Heart left ventricle (tissue), 13 donors: ENCODE results near the gene FAM163B.

Experiments used
- POLR2A ChIP-seq, 2 donors: fragments of 450-650 bp; IDR thresholded peaks; one replicate each; pipeline ENCODE4 v1.6.1; 2017; ENCODE audit warnings: antibody characterized with exemption in 2 of 2, mild to moderate bottlenecking in 2 of 2, moderate library complexity in 2 of 2
- TF ChIP-seq, protein P1 (sequence below), 12 donors: fragments of 200-600 bp; sonication (generic) in 4 of 12; IDR thresholded peaks; one replicate each; pipeline versions ENCODE4 v1.5.0 to v1.8.0; 2018 to 2022; ENCODE audit warnings: antibody characterized with exemption in 12 of 12, mild to moderate bottlenecking in 5 of 12
- donor health status: ischemic (EF 13 %, LVEDD 7.1; RV severe dilation, severe dysfunction).
- donor health status: DM: no; HTN: yes; CAD: no.
- donor health status: DM: no; HTN: no; CAD: no.
- donor health status: ischemic (EF 25% LVEDD 6.9; RV normal size, moderate dysfunction).
- donor health status: ischemic (EF 25% LVEDD 5.7; RV mildly dilated, moderate dysfunction).
- donor health status: ischemic (EF 35%, LVEDD 5.7; RV mildly dilated, moderate dysfunction).
- donor health status: nonischemic (EF 11% LVEDD 7.7; RV severe dilation, severe dysfunction).
- donor health status: DM: yes; HTN: yes; CAD: no.
- donor health status: PGD.
- donor health status: ischemic (EF 29% LVEDD 5.4; RV normal size, mild dysfunction).
- donor health status: nonischemic (EF 23%, LVEDD 6.1; RV moderate dilation, normal function).

DNA sequence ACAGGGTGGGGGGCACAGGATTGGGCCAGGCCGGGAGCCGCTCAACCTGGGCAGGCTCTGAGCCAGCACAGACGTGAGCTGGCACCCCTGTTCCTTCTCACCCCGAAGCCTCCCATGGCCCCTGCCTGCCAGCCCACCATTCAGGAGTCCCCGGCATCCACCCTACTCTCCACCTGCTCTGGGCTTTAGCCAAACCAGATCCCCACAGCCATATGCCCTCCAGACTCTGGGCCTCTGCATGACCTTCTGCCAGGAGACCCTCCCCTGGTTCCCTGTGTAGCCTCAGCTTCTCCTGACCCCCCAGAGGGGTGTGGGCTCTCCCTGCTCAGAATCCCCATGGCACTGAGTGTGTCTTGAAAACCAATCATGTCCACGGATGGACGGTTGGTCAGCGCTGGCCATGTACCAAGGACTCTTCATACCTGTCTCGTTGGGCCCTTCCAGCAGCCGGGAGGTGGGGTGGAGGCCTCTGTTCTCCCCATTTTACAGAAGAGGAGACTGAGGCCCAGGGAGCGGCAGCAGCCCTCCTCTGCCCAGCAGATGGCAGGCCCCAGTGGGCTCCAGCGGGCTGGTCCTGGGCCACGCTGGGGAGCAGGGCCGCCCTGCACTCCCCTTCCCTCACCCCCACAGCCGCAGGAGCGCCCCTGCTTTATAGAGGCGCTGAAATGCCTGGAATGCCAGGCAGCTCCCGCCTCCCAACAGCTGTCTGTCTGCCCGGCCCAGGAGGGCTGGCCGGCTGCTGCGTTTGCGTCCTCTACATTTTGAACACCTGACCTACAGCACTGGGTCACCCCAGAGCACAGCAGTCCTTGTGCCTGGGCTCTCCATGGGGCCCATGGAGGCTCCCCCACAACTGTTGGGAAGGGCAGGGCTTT, 81.0 kb downstream of the FAM163B start:
- TF ChIP-seq, protein P1, sequence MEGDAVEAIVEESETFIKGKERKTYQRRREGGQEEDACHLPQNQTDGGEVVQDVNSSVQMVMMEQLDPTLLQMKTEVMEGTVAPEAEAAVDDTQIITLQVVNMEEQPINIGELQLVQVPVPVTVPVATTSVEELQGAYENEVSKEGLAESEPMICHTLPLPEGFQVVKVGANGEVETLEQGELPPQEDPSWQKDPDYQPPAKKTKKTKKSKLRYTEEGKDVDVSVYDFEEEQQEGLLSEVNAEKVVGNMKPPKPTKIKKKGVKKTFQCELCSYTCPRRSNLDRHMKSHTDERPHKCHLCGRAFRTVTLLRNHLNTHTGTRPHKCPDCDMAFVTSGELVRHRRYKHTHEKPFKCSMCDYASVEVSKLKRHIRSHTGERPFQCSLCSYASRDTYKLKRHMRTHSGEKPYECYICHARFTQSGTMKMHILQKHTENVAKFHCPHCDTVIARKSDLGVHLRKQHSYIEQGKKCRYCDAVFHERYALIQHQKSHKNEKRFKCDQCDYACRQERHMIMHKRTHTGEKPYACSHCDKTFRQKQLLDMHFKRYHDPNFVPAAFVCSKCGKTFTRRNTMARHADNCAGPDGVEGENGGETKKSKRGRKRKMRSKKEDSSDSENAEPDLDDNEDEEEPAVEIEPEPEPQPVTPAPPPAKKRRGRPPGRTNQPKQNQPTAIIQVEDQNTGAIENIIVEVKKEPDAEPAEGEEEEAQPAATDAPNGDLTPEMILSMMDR (IDR thresholded peaks at IDR 0.05): no peak
- no peak for TF ChIP-seq POLR2A (IDR thresholded peaks at IDR 0.05)
